ENCODE results near the gene COMP. TPM values are rescaled to one million over a fixed set of nuclear protein-coding genes. Genes with fewer than 3 reads are reported as not detected.

The COMP gene
- polyA plus RNA-seq, 3 donors, result 0.24 to 3.4 (median 0.52) TPM

- H3K27ac ChIP-seq (ENCODE audit: low read depth, low read length), result no peak overlapping the region
- 66 to 83% (median 74%) methylated on average over 19 of the region's 19 CpGs for WGBS, 3 donors
Measured at GRCh38 chr19:18807861-18808331, 16.8 kb upstream of the COMP start.

GRCh38 chr19:18804643-18805042, 13.5 kb upstream of the COMP start:
- WGBS, 3 donors, result 87 to 94% (median 92%) methylated on average over 8 of the region's 8 CpGs
- H3K27ac ChIP-seq (ENCODE audit: low read depth, low read length), result no peak overlapping the region

- H3K27ac ChIP-seq (ENCODE audit: low read depth, low read length), result no peak overlapping the region
- WGBS, 3 donors, result 88 to 96% (median 95%) methylated on average over 15 of the region's 15 CpGs
Measured at GRCh38 chr19:18804139-18804601, 13.1 kb upstream of the COMP start.

- H3K27ac ChIP-seq (ENCODE audit: low read depth, low read length), result no peak overlapping the region
- WGBS, 3 donors, result 86 to 92% (median 89%) methylated on average over 5 of the region's 5 CpGs
Measured at GRCh38 chr19:18803550-18804138, 12.5 kb upstream of the COMP start.

- 73 to 78% (median 73%) methylated on average over 11 of the region's 11 CpGs for WGBS, 3 donors
- no peak overlapping the region for H3K27ac ChIP-seq (ENCODE audit: low read depth, low read length)
Measured at GRCh38 chr19:18802354-18802753, 11.2 kb upstream of the COMP start.

GRCh38 chr19:18800636-18801035, 9.5 kb upstream of the COMP start:
- 76 to 81% (median 78%) methylated on average over 9 to 10 of the region's 10 CpGs for WGBS, 3 donors

GRCh38 chr19:18800079-18800478, 9.0 kb upstream of the COMP start:
- H3K27ac ChIP-seq (ENCODE audit: low read depth, low read length), result no peak overlapping the region

More at GRCh38 chr19:18800636-18801035, 9.5 kb upstream of the COMP start:
- no peak overlapping the region for H3K27ac ChIP-seq (ENCODE audit: low read depth, low read length)

- no peak overlapping the region for H3K27ac ChIP-seq (ENCODE audit: low read depth, low read length)
Measured at GRCh38 chr19:18799389-18799970, 8.4 kb upstream of the COMP start.

- no peak overlapping the region for H3K27ac ChIP-seq (ENCODE audit: low read depth, low read length)
- 38 to 51% (median 48%) methylated on average over 21 to 22 of the region's 22 CpGs for WGBS, 3 donors
Measured at GRCh38 chr19:18798384-18799352, 7.6 kb upstream of the COMP start.

GRCh38 chr19:18796239-18796638, 5.1 kb upstream of the COMP start:
- WGBS, 3 donors, result 74 to 79% (median 77%) methylated on average over 2 of the region's 2 CpGs
- no peak overlapping the region for H3K27ac ChIP-seq (ENCODE audit: low read depth, low read length)

- no peak overlapping the region for H3K27ac ChIP-seq (ENCODE audit: low read depth, low read length)
Measured at GRCh38 chr19:18795540-18795939, 4.4 kb upstream of the COMP start.

GRCh38 chr19:18794692-18795091, 3.6 kb upstream of the COMP start:
- WGBS, 3 donors, result 93 to 96% (median 94%) methylated on average over 6 of the region's 6 CpGs
- no peak overlapping the region for H3K27ac ChIP-seq (ENCODE audit: low read depth, low read length)

More at GRCh38 chr19:18795540-18795939, 4.4 kb upstream of the COMP start:
- 7 to 24% (median 9%) methylated on average over 21 of the region's 21 CpGs for WGBS, 3 donors

GRCh38 chr19:18794029-18794313, 2.9 kb upstream of the COMP start:
- no peak overlapping the region for H3K27ac ChIP-seq (ENCODE audit: low read depth, low read length)
- WGBS, 3 donors, result 58 to 84% (median 69%) methylated on average over 5 of the region's 5 CpGs

GRCh38 chr19:18793144-18794028, 2.3 kb upstream of the COMP start:
- 77 to 80% (median 78%) methylated on average over 13 of the region's 13 CpGs for WGBS, 3 donors
- H3K27ac ChIP-seq (ENCODE audit: low read depth, low read length), result no peak overlapping the region

GRCh38 chr19:18792661-18793060, 1.6 kb upstream of the COMP start:
- 78 to 82% (median 80%) methylated on average over 3 of the region's 3 CpGs for WGBS, 3 donors
- H3K27ac ChIP-seq (ENCODE audit: low read depth, low read length), result no peak overlapping the region

- 21 to 27% (median 24%) methylated on average over 20 to 21 of the region's 21 CpGs for WGBS, 3 donors
- H3K27ac ChIP-seq (ENCODE audit: low read depth, low read length), result no peak overlapping the region
Measured at GRCh38 chr19:18791315-18791678, 192 bp upstream of the COMP start.

GRCh38 chr19:18789883-18790565, 1.1 kb downstream of the COMP start:
- no peak overlapping the region for H3K27ac ChIP-seq (ENCODE audit: low read depth, low read length)
- WGBS, 3 donors, result 1 to 2% (median 2%) methylated on average over 30 to 63 of the region's 65 CpGs

- WGBS, 3 donors, result 2 to 5% (median 3%) methylated on average over 25 to 38 of the region's 38 CpGs
- H3K27ac ChIP-seq (ENCODE audit: low read depth, low read length), result no peak overlapping the region
Measured at GRCh38 chr19:18789422-18789869, 1.7 kb downstream of the COMP start.

Measured in adipose tissue (tissue), 3 donors.